Kidney epithelial cell (primary cell): ENCODE measurements around the gene MYO18B. TPM values are rescaled to one million over a fixed set of nuclear protein-coding genes. Genes with fewer than 3 reads are reported as not detected.

Experiments used
- DNase-seq: peaks from one replicate; pipeline ENCODE4 v3.0.0-alpha.2; 2010; ENCODE audit warnings: low read depth
- H3K27me3 ChIP-seq: 2 replicates; pipeline ENCODE4 v1.6.0; 2011; ENCODE audit warnings: low read length; ENCODE audit not compliant: control insufficient read depth, insufficient read depth
- H3K36me3 ChIP-seq: 2 replicates; pipeline ENCODE4 v1.5.1; 2011; ENCODE audit warnings: low read length; ENCODE audit not compliant: control insufficient read depth, insufficient read depth
- H3K4me3 ChIP-seq: 2 replicates; pipeline ENCODE4 v1.5.1; 2011; ENCODE audit warnings: low read depth, mild to moderate bottlenecking, control low read depth, low read length
- total RNA-seq: library from RNA; depleted of rRNA; stranded (reverse); fragments of >200 nt; gene quantifications from 2 replicates; pipeline ENCODE4 v1.2.3, GENCODE V29; 2015
- TF ChIP-seq, protein P1 (sequence below): IDR thresholded peaks from 2 replicates; pipeline ENCODE4 v1.5.1; 2011; ENCODE audit warnings: mild to moderate bottlenecking, moderate library complexity, low read length, control low read depth, inconsistent platforms; ENCODE audit not compliant: insufficient read depth, poor library complexity, severe bottlenecking

The MYO18B gene
- total RNA-seq, 1 donor from 2014 or later: not detected

GRCh38 chr22:25696763-25697162 is 45.2 kb upstream of the MYO18B start:
- Histone ChIP-seq H3K36me3 (no peaks in the 10 kb centered on the region), H3K4me3 (no peak overlapping the region), H3K27me3 (no peaks in the 10 kb centered on the region)
- DNase-seq: no peak
- TF ChIP-seq, protein P1, sequence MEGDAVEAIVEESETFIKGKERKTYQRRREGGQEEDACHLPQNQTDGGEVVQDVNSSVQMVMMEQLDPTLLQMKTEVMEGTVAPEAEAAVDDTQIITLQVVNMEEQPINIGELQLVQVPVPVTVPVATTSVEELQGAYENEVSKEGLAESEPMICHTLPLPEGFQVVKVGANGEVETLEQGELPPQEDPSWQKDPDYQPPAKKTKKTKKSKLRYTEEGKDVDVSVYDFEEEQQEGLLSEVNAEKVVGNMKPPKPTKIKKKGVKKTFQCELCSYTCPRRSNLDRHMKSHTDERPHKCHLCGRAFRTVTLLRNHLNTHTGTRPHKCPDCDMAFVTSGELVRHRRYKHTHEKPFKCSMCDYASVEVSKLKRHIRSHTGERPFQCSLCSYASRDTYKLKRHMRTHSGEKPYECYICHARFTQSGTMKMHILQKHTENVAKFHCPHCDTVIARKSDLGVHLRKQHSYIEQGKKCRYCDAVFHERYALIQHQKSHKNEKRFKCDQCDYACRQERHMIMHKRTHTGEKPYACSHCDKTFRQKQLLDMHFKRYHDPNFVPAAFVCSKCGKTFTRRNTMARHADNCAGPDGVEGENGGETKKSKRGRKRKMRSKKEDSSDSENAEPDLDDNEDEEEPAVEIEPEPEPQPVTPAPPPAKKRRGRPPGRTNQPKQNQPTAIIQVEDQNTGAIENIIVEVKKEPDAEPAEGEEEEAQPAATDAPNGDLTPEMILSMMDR: no peak

GRCh38 chr22:25697181-25697664 is 44.8 kb upstream of the MYO18B start:
- TF ChIP-seq, protein P1: no peak
- no peaks in the 10 kb centered on the region for H3K27me3 ChIP-seq
- no peak overlapping the region for H3K4me3 ChIP-seq
- no peak for DNase-seq
- H3K36me3 ChIP-seq: no peaks in the 10 kb centered on the region

DNA sequence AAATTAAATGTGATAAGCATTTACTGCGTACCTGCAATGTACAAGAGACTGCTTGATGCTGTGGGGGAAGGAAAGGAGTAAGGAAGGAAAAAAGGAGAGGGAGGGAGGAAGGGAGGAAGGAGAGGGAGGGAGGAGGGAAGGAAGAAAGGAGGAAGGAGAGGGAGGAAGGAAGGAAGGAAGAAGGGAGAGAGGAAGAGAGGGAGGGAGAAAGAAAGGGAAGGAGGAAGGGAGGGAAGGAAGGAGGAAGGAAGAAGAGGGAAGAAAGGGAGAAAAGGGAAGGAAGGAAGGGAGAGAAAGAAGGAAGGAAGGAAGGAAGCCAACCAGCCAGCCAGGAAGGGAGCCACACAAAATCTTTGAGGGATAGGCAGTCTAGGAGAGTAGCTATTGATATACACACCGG is 44.0 kb upstream of the MYO18B start:
- H3K4me3 ChIP-seq: no peak overlapping the region
- TF ChIP-seq, protein P1: no peak
- DNase-seq: no peak

DNA sequence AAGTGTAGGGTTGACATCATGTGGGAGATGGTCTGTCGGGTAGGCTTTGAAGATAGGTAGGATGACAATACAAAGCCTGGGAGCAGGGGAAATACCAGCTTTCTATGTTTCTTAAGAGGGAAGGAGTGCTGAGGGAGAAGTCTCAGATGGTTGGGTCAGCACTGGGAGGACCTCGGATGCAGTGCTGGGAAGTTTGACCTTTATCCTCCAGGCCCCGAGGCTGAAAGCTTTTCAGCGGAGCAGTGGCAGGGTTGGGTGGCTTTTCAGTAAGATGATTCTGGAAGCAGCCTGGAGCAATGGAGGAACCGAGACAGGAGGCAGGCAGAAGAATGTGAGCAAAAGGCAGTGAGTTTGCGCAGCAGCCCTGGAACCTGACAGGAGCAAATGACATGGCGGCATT is 43.5 kb upstream of the MYO18B start:
- Histone ChIP-seq H3K27me3 (no peaks in the 10 kb centered on the region), H3K4me3 (no peak overlapping the region), H3K36me3 (no peaks in the 10 kb centered on the region)
- no peak for DNase-seq
- TF ChIP-seq, protein P1: no peak

More for the DNA sequence above, 44.0 kb upstream of the MYO18B start:
- Histone ChIP-seq H3K27me3 (no peaks in the 10 kb centered on the region), H3K36me3 (no peaks in the 10 kb centered on the region)

DNA sequence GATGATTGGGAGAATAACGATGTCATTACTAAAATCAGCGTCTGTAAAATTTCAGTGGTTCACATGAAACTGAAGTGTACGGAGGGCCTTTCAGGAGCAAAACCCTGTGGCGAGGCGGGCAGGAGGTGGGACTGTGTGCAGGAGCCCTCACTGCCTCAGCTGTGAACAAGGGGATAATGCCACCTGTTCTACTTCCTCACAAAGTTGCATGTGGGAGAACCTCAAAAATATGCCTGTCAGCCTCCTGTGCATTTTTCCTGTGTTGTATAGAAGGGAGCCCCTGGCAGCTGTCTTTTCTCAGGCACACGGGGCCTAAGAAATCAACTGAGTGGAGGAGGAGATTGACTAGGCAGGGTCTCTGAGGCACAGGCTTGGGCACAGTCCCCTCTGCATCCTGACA is 43.0 kb upstream of the MYO18B start:
- Histone ChIP-seq H3K27me3 (no peaks in the 10 kb centered on the region), H3K36me3 (no peaks in the 10 kb centered on the region), H3K4me3 (no peak overlapping the region)
- DNase-seq: no peak
- TF ChIP-seq, protein P1: no peak

DNA sequence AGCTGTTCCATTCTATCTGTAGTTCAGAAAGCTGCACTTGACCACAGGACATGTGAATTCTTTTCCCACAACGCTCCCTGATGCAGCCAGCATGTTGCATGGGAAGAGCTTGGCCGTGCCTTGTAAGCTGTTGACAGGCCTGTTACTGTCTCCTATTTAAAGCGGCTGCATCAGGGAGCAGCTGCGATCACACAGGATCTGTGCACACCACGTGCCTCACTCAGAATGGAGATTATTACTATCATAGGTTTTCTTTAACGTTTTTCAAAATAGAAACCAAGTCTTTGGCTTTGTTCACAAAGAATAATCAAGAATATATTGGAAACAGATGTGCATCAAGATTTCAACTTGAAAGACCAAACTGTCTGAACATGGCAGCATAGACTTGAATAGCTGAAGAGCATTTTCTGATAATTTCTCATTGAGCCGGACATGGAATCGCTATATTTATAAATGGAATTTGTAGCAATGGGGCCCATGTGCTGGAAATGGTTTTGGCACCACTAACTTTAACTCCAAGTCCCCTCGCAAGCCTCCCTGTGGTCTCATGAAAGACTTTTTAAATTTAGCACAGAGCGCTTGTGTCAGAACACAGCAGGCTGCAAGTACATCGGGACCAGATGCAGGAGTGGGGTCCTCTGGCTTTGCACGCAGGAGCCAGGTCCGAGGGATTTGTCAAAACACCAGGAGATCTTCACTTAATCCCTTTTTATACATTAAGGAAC is 40.8 kb upstream of the MYO18B start:
- H3K27me3 ChIP-seq: no peaks in the 10 kb centered on the region
- no peak overlapping the region for H3K4me3 ChIP-seq
- DNase-seq: no peak

More for the DNA sequence above, 40.8 kb upstream of the MYO18B start:
- TF ChIP-seq, protein P1: no peak
- no peaks in the 10 kb centered on the region for H3K36me3 ChIP-seq
